WTC11 (cell line): ENCODE measurements around the gene IGSF9.
"Not testable (repeated sequence)": the region's sequence is repeated elsewhere in the genome, so short reads cannot be mapped to it uniquely, and the experiment has no call there.

Experiments
- CREB1 ChIP-seq: sonication (generic); formaldehyde crosslinking; IDR thresholded peaks from 2 replicates; pipeline ENCODE4 v1.8.0; 2023; ENCODE audit warnings: mild to moderate bottlenecking, missing genetic modification reagents
- ETV6 ChIP-seq: sonication (generic); formaldehyde crosslinking; IDR thresholded peaks from 2 replicates; pipeline ENCODE4 v1.8.1; 2022; ENCODE audit warnings: mild to moderate bottlenecking, missing genetic modification reagents
- IRF2 ChIP-seq: sonication (generic); formaldehyde crosslinking; IDR thresholded peaks from 2 replicates; pipeline ENCODE4 v1.8.0; 2022; ENCODE audit warnings: low read depth, missing genetic modification reagents, borderline replicate concordance
- NFE2L1 ChIP-seq: sonication (generic); formaldehyde crosslinking; IDR thresholded peaks from 2 replicates; pipeline ENCODE4 v1.8.1; 2023; ENCODE audit warnings: missing genetic modification reagents
- NFYB ChIP-seq: sonication (generic); formaldehyde crosslinking; conservative IDR thresholded peaks from 2 replicates; pipeline ENCODE4 v1.8.0; 2022; ENCODE audit warnings: low read depth, missing genetic modification reagents
- NR1H2 ChIP-seq: sonication (generic); formaldehyde crosslinking; IDR thresholded peaks from 2 replicates; pipeline ENCODE4 v1.9.0; 2021; ENCODE audit warnings: mild to moderate bottlenecking, moderate library complexity, missing genetic modification reagents
- RORB ChIP-seq: fragments of 250-450 bp; sonication (Bioruptor Pico); IDR thresholded peaks from 2 replicates; pipeline ENCODE4 v1.9.0; 2021; ENCODE audit warnings: mild to moderate bottlenecking
- ZNF138 ChIP-seq: sonication (generic); formaldehyde crosslinking; conservative IDR thresholded peaks from 2 replicates; pipeline ENCODE4 v1.8.1; 2022; ENCODE audit warnings: mild to moderate bottlenecking, moderate library complexity, missing genetic modification reagents
- ZNF396 ChIP-seq: fragments of 250-450 bp; sonication (Bioruptor Pico); IDR thresholded peaks from 2 replicates; pipeline ENCODE4 v1.8.0; 2021; ENCODE audit warnings: mild to moderate bottlenecking, moderate library complexity, borderline replicate concordance
- TF ChIP-seq, protein P1 (sequence below): fragments of 200-600 bp; IDR thresholded peaks from 2 replicates; pipeline ENCODE4 v1.8.0; 2022; ENCODE audit warnings: antibody characterized with exemption
- TF ChIP-seq, protein P2 (sequence below): sonication (generic); formaldehyde crosslinking; IDR thresholded peaks from 2 replicates; pipeline ENCODE4 v1.8.0; 2022; ENCODE audit warnings: mild to moderate bottlenecking, missing genetic modification reagents
- TF ChIP-seq, protein P3 (sequence below): sonication (generic); formaldehyde crosslinking; conservative IDR thresholded peaks from 2 replicates; pipeline ENCODE4 v1.8.1; 2022; ENCODE audit warnings: mild to moderate bottlenecking, missing genetic modification reagents

DNA sequence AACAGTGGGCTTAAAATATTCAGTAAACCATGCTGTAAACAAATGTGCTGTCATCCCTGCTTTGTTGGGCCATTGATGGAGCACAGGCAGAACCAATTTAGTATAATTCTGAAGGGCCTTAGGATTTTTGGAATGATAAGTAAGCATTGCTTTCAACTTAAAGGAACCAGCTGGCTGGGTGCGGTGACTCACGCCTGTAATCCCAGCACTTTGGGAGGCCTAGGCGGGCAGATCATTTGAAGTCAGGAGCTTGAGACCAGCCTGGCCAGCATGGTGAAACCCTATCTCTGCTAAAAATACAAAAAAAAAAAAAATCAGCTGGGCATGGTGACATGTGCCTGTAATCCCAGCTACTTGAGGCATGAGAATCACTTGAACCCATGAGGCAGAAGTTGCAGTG lies 41.4 kb downstream of the IGSF9 start:
- TF ChIP-seq RORB, ZNF138, NR1H2, NFYB, CREB1, ETV6, IRF2, NFE2L1, ZNF396 (CRISPR knock-in tag): not testable (repeated sequence)
- TF ChIP-seq, protein P1, sequence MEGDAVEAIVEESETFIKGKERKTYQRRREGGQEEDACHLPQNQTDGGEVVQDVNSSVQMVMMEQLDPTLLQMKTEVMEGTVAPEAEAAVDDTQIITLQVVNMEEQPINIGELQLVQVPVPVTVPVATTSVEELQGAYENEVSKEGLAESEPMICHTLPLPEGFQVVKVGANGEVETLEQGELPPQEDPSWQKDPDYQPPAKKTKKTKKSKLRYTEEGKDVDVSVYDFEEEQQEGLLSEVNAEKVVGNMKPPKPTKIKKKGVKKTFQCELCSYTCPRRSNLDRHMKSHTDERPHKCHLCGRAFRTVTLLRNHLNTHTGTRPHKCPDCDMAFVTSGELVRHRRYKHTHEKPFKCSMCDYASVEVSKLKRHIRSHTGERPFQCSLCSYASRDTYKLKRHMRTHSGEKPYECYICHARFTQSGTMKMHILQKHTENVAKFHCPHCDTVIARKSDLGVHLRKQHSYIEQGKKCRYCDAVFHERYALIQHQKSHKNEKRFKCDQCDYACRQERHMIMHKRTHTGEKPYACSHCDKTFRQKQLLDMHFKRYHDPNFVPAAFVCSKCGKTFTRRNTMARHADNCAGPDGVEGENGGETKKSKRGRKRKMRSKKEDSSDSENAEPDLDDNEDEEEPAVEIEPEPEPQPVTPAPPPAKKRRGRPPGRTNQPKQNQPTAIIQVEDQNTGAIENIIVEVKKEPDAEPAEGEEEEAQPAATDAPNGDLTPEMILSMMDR: not testable (repeated sequence)
- TF ChIP-seq, protein P2, sequence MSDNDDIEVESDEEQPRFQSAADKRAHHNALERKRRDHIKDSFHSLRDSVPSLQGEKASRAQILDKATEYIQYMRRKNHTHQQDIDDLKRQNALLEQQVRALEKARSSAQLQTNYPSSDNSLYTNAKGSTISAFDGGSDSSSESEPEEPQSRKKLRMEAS (CRISPR knock-in tag): not testable (repeated sequence)
- TF ChIP-seq, protein P3, sequence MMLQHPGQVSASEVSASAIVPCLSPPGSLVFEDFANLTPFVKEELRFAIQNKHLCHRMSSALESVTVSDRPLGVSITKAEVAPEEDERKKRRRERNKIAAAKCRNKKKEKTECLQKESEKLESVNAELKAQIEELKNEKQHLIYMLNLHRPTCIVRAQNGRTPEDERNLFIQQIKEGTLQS: not testable (repeated sequence)
